ENCODE results near the gene C5.

The C5 gene

GRCh38 chr9:120965344-120966012 is 84.6 kb downstream of the C5 start:
- Histone ChIP-seq H2AFZ (no peak overlapping the region), H3K27ac (no peak overlapping the region), H3K4me1 (no peaks in the 10 kb centered on the region), H3K79me2 (no peaks in the 10 kb centered on the region), H3K4me2 (ENCODE audit: low read length) (no peak overlapping the region), H3K9me3 (ENCODE audit: control insufficient read depth, low read length) (no peaks in the 10 kb centered on the region), H3K9ac (no peak overlapping the region), H3K4me3 (ENCODE audit: low read depth, low read length) (no peak overlapping the region), H3K27me3 (ENCODE audit: control insufficient read depth, insufficient read depth, low read length) (no peaks in the 10 kb centered on the region), H3K36me3 (ENCODE audit: control insufficient read depth, insufficient read depth, low read length) (no peaks in the 10 kb centered on the region)
- TF ChIP-seq CTCF (IDR thresholded peaks at IDR 0.05) = no peak

- Histone ChIP-seq H2AFZ (no peak overlapping the region), H3K36me3 (ENCODE audit: control insufficient read depth, insufficient read depth, low read length) (no peaks in the 10 kb centered on the region), H3K79me2 (no peaks in the 10 kb centered on the region), H3K27me3 (ENCODE audit: control insufficient read depth, insufficient read depth, low read length) (no peaks in the 10 kb centered on the region), H3K4me1 (no peaks in the 10 kb centered on the region), H3K9ac (no peak overlapping the region), H3K9me3 (ENCODE audit: control insufficient read depth, low read length) (no peaks in the 10 kb centered on the region), H3K4me3 (ENCODE audit: low read depth, low read length) (no peak overlapping the region), H3K4me2 (ENCODE audit: low read length) (no peak overlapping the region), H3K27ac (no peak overlapping the region)
- no peak for TF ChIP-seq CTCF (IDR thresholded peaks at IDR 0.05)
Measured at GRCh38 chr9:120961936-120962335, 88.1 kb downstream of the C5 start.

- H3K9ac ChIP-seq = no peak overlapping the region
- no peaks in the 10 kb centered on the region for H3K79me2 ChIP-seq
- no peak overlapping the region for H2AFZ ChIP-seq
- no peak for TF ChIP-seq CTCF (IDR thresholded peaks at IDR 0.05)
- H3K4me1 ChIP-seq = no peaks in the 10 kb centered on the region
- H3K4me3 ChIP-seq (ENCODE audit: low read depth, low read length) = no peak overlapping the region
- H3K27ac ChIP-seq = no peak overlapping the region
- no peak overlapping the region for H3K4me2 ChIP-seq (ENCODE audit: low read length)
- H3K27me3 ChIP-seq (ENCODE audit: control insufficient read depth, insufficient read depth, low read length) = no peaks in the 10 kb centered on the region
- no peaks in the 10 kb centered on the region for H3K9me3 ChIP-seq (ENCODE audit: control insufficient read depth, low read length)
- H3K36me3 ChIP-seq (ENCODE audit: control insufficient read depth, insufficient read depth, low read length) = no peaks in the 10 kb centered on the region
Measured at GRCh38 chr9:120960001-120960400, 90.1 kb downstream of the C5 start.

- no peak overlapping the region for H3K9ac ChIP-seq
- no peak overlapping the region for H3K27ac ChIP-seq
- H3K4me3 ChIP-seq (ENCODE audit: low read depth, low read length) = no peak overlapping the region
- H3K79me2 ChIP-seq = no peaks in the 10 kb centered on the region
- no peak overlapping the region for H2AFZ ChIP-seq
- H3K4me1 ChIP-seq = no peaks in the 10 kb centered on the region
- no peaks in the 10 kb centered on the region for H3K9me3 ChIP-seq (ENCODE audit: control insufficient read depth, low read length)
- H3K27me3 ChIP-seq (ENCODE audit: control insufficient read depth, insufficient read depth, low read length) = no peaks in the 10 kb centered on the region
- H3K4me2 ChIP-seq (ENCODE audit: low read length) = no peak overlapping the region
- no peak for TF ChIP-seq CTCF (IDR thresholded peaks at IDR 0.05)
- H3K36me3 ChIP-seq (ENCODE audit: control insufficient read depth, insufficient read depth, low read length) = no peaks in the 10 kb centered on the region
Measured at GRCh38 chr9:120956862-120957261, 93.2 kb downstream of the C5 start.

- no peaks in the 10 kb centered on the region for H3K4me1 ChIP-seq
- H3K36me3 ChIP-seq (ENCODE audit: control insufficient read depth, insufficient read depth, low read length) = no peaks in the 10 kb centered on the region
- no peaks in the 10 kb centered on the region for H3K9me3 ChIP-seq (ENCODE audit: control insufficient read depth, low read length)
- no peak for TF ChIP-seq CTCF (IDR thresholded peaks at IDR 0.05)
- no peak overlapping the region for H2AFZ ChIP-seq
- no peaks in the 10 kb centered on the region for H3K79me2 ChIP-seq
- H3K27ac ChIP-seq = no peak overlapping the region
- H3K9ac ChIP-seq = no peak overlapping the region
- no peaks in the 10 kb centered on the region for H3K27me3 ChIP-seq (ENCODE audit: control insufficient read depth, insufficient read depth, low read length)
- H3K4me2 ChIP-seq (ENCODE audit: low read length) = no peak overlapping the region
- H3K4me3 ChIP-seq (ENCODE audit: low read depth, low read length) = no peak overlapping the region
Measured at GRCh38 chr9:120951960-120952618, 98.0 kb downstream of the C5 start.
